ENCODE results near the gene MCF2L2.

MCF2L2 gene

DNA sequence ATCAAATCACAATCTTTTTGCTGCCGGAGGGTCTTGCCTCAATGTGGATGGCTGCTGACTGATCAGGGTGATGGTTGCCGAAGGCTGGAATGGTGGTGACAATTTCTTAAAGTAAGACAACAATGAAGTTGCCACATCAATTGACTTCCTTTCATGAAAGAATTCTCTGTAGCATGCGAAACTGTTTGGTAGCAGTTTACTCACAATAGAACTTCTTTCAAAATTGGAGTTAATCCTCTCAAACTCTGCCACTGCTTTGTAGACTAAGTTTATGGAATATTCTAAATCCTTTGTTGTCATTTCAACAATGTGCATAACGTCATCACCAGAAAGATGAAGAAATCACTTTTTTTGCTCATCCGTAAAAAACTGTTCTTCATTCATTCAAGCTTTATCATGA is 109.5 kb downstream of the MCF2L2 start:
- no peak for DNase-seq

DNA sequence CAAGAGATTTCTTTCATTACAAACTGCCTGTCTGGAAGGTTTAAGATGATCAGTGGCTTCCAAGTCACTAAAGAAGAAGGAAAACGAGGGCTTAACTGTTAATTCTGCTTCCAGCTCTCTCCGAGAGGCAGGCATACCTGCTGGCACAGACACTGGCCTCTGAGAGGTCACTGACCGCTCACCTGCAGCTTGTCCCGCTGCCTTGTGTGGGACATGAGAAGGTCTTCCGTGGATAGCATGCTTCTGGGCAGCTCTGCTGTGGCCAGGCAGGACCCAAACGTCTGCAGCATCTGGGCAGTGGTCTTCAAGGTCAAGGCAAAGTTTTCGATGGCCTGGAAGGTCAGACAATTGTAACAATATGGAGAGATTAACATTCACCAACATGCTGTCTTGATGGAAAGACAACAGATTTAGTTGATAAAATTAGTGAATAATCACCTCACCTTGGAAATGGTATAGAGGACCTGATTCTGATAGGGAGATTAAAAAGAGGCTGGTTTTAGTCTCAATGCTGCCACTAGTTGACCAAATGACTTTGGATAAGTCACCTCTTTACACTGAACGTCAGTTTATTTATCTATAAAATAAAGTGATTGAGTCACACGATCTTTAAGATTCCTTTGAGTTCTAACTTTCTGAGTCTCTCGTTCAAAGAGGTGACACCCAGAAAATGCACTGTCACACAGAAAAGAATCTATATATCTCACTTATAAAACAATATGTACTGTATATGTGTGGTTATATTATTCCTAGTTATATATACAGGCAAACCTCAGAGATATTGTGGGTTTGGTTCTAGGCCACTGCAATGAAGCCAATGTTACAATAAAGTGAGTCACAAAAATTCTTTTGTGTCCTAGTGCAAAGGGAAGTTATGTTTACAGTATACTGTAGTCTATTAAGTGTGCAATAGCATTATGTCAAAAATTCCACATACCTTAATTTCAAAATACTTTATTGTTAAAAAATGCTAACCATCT is 110.2 kb downstream of the MCF2L2 start:
- no peak for DNase-seq

DNA sequence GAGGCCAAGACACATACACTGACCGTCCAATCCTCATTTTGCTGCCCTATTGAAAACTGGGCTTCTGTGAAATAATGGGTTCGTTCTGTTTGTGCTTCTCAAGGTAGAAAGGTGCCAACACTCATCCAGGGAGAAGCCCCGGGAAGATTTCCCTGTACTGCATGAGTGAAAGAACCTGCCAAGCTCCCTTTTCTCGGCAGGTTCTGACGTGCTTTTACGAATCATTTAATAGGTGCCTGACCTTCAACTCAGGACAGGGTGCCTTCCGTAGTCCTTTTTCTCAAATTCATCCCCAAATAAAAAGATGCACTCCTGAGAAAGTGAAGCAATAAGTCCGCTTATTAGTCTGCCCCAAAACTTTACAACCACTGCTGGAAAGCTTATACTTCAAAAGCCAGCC is 111.1 kb downstream of the MCF2L2 start:
- DNase-seq: no peak

DNA sequence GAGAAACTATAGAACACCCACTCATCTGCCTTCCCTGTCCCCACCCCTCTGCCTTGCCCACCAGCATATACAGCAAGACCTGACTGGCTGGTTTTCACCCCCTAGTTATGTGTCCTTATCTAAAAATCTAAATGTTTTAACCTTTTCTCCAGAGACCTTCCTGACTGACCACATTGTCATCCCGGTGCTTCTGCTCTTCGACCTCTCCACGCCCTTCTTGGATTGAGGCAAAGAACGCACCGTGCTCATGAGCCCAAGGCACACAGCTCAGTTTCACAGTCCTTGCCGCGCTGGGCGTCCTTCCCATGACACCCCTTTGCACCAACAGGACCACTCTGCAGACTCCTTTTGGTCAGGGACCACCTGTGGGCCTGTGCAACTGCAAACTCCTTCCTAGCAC is 112.7 kb downstream of the MCF2L2 start:
- DNase-seq: no peak

DNA sequence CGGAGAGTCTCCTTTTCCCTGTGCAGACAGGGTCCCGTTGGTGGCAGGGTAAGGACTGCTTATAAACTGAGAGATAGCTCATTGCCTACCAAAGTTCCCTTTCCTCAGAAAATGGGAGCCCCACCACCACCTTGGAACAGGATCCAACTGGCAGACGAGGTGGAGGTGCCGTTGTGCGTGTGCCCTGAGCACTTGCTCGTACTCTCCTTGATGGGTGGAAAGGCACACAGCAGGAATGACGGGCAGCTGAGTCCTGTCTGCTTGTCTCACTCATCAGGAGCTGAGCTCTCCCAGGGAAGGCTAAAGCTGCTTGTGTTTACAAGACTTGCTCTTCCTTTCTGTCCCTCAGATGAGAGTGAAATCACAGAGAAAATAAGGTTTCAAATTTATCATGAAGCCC is 114.7 kb downstream of the MCF2L2 start:
- no peak for DNase-seq

DNA sequence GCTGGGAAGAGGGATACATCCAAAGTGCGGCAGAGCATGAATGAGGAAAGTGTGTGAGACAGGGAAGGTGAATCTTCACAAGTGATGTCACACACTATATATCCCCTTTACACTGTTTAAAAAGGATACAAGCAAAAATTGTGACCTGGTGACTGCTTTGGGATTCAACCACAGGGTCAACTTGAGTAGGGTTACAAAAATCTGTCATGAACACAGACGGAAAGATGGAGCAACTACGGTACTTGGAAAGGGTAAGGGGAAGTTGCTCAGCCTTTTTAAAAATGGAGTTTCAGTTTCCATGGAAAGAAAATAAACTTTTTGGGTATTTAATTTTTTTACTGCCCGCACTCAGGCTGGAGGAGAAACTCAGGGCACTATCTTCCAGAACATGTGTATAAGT is 115.1 kb downstream of the MCF2L2 start:
- no peak for DNase-seq

DNA sequence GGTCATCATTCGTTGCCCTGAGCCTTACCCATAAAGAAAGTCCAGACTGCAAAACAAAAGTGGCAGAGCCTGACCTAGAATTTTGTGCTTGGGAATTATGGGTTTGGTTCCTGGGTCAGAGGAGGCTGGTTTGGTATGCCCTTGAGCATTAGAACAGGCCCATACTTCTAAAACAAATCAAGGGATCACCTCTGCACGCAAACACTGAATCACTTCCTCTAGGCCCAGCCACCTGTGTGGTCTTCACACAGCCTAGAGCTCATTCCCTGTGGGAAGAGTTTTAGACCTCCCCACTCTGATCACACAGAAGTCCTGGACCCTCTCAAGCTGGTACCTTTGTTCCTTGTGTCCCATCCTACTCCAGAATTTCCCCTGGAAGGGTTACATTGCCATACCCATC is 116.0 kb downstream of the MCF2L2 start:
- no peak for DNase-seq

DNA sequence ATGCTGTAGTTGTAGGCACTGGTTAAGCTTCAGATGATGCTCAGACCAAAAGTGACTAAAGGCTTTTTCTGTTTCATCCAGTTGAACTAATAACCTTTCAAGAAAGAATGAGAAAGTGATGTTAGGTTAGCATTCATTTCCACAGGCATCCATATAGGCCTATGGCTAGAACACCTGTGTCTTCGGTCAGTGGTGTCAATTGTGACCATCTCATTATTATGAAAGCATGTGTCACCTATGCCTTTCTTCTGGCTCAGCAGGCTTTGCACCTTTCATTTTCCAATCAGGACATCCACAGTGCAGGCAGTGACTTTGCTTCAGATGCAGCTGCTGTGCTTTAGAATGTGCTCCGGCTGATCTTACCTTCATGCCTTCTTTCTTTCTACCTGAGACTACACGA is 117.5 kb downstream of the MCF2L2 start:
- no peak for DNase-seq

DNA sequence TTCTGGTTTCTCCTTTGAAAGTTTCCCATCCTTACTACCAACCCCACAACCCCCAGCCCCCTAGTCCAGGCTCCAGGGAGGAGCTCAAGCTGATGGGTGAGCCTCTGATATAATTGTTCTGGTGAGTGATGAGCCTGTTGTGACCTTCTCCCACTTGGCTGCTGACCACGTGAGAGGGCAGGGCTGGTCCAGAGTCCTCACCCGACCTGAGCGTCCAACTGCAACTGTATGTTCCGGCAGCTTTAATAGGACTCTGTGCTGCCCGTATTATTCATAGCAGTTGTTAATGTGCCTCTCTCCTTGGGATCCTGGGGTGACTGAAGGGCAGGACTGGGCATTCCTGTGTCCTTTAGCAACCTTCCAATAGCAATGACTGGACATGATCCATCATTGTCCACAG is 119.1 kb downstream of the MCF2L2 start:
- DNase-seq: no peak

DNA sequence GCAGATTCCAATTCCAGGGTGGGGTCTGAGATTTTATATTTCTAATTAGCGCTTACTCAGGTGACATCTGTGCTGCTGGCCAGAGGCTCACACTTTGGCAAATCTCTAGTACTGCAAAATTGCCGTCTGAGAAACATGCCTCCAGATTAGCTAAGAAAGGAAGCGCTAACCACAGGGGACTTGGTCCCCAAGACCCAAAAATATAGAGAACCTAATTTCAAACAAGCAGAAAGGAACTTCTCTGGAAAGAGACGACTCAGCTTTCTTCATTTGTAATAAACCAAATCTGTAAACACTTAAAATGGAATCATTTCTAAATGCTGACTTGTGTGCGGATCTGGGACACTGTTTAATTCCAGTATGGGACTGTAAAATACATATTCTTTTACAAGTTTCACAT is 119.7 kb downstream of the MCF2L2 start:
- DNase-seq: no peak

DNA sequence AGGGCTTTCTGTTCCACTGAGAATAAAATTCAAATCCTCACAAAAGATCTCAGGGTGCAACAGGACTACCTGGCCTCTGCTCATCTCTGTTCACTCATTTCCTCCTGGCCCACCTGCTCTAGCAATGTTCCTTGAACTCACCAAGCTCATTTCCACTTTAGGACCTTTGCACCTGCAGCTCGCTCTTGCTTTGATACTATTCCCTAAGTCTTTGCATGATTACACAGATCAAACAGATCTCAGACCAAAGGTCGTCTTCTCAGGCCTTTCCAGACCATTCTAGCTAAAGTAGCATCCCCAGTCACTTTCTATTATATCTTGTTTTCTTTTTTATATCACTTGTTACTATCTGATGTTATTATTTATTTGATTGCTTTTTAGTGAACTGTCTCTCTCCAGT is 120.7 kb downstream of the MCF2L2 start:
- no peak for DNase-seq

DNA sequence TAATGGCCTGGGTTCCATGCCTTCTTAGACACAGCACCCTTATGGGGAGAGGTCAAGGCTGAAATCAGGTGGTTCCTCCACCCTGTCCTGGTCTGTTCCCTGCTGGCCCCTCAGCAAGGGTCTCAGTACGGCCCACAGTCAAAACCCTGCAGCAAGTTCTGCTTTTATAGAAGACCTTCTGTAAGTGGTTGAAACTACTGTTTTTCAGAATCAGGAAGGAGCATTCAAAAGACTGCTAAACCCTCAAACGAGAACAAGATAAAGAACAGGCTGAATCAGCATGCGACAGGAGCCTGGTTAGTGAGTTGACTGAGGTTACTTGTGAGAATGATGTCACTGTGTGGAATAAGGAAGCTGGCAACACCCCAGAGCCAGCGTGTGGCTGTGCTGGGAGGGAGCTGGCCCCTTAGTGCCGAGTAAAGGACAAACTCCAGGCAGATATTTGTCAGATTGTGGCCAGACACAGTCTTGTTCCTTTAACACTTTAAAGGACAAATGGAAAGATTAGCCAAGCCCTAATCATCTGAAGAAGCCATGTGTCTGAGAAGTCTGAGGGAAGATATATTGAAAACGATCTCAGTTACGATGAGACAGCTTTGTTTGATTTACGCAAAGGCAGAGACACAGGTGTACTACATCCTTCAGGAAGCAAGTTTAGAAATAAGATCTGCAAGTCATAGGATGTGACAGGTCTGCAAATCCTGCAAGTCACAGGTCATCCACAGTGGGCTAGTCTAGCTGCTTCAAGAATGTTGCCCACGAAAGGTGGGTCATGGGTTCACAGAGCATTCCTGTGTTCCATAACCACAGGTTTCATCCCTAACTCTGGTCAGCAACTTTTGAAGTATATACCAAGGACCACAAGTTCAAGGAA is 121.4 kb downstream of the MCF2L2 start:
- DNase-seq: no peak

DNA sequence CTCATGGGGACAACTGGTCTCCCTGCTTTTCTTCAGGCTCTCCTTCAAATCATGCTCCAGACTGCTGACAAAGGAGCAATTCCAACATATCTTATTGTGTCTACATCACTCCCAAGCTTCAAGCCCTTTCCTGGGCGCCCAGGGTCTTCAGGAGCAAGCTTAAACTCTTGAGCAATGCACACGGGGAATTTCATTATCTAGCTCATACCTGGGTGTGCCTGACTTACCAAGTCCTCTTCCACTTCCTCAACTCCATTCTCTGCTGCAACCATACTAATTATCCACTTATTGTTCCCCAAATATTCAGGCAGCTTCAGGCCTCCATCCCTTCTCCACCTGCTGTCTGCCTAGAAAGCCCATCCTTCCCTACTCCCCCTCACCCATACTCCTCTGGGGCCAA is 124.7 kb downstream of the MCF2L2 start:
- DNase-seq: no peak

DNA sequence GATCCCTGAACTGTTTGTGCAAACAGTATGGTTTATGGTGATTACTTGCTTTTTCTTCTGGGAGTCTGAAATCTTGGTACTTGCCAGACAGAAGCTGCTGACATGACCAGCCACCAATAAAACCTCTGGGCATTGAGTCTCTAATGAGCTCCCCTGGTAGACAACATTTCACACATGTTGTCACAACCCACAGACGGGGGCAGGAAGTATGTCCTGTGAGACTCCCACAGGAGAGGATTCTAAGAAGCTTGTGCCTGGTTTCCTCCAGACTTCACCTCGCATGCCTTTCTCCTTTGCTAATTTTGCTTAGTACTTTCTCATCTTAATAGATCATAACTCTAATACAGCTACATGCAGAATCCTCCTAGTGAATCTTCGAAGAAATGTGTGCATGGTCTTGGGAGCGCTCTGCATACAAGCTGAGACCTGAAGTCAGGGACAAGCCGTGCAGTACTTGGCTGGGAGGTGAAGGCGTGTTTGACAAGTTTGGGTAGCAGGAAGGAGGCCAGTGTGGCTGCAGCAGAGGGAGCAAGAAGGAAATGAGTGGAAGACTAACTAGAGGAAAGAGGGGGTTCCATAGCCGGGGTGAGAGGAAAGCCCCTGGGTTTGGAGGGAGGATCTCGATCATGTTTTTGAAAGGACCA is 126.4 kb downstream of the MCF2L2 start:
- no peak for DNase-seq

DNA sequence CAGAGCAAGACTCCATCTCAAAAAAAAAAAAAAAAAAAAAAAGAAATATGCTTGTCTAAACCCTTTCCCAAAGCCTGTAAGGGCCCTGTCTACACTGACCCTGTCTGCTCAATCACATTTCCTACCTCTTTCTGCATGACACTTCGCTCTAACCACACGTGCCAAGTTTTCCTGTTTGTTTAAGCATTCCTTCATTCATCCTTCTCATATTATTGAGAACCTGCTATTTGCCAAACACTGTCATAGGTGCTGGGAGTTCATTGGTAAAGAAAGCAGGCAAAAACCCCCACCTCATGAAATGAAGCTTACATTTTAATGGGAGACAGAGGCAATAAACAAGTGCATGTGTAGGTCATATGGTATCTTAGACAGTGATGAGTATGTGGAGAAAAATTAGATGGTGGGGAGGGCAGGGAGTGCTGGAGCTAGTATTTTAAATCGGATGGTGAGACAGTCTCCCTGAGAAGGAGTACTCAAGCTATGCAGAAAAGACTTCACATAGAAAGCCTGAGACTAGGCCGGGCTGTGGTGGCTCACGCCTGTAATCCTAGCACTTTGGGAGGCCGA is 127.3 kb downstream of the MCF2L2 start:
- DNase-seq: no peak

DNA sequence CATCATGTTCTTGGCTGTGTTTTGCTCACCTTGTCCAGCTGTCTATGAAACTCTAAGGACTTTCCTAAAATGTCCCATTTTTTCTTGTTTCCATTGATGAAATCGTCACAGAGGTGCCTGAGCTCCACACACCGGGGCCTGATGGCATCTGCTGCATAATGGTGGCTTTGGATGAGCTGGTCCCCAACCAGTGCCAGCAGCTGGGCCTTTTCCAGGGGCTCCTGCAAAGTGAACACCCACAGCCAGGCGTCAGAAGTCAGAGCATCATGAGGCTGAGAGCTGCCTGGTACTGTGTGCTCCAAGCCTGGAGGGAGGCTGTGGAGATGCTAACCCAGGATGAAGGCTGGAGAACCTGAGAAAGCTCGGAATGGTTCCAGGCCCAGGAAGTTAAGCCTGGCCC is 128.4 kb downstream of the MCF2L2 start:
- no peak for DNase-seq

DNA sequence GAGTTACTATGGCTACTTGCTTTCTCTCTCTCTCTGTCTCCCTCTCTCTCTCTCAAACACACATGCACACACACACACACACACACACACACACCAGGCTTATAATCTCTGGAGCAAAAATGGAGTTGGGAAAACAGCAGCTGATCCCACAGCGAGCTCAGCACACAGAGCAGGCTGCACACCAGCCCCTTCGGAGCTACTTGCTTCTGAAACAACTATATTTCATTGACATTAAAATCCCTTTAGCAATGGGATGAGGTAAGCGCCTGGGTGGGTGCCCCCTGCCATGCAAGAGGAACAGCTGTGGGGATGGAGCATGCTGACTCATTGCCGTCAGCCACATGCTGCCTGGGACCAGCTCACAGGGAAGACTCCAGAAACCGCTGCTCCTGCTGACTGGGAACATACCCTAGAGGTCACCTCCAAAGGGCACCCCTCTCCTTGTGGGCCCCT is 129.7 kb downstream of the MCF2L2 start:
- DNase-seq: no peak

DNA sequence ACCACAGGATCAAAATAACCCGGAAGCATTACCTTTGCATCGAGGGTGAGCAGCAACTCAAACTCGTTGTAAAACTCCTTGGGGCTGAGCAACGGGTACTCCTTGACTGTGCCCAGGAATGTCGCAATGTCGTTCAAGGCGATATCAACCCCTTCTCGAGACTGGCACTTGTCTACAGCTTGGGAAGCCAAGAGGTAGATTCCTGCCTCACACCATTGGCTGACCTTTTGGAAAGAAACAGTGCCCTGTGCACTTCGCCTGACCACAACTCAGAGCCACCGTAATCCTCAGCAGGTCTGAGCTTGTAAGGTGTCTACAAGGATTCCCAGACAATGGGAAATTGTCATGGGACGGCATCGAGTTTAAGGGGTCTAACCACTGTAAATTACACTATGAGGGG is 131.5 kb downstream of the MCF2L2 start:
- DNase-seq: no peak

DNA sequence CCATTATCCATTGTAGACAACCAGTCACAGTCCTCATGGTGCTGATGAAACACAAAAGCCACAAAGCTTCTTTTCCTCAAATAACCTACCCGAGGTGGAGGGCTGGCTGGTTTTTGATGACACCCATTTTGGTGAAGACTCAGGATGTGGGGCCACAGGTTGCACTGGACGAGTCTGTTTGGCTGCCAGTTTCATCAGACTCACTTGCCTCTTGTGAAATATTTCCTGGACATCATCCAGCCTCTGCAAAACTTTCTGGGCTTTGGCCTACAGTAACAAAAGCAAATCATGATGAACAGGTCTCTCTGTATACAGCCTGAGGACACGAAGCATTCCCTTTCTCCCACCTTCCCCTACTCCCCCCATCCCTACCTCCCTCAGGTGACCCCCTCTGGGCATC is 133.2 kb downstream of the MCF2L2 start:
- no peak for DNase-seq

DNA sequence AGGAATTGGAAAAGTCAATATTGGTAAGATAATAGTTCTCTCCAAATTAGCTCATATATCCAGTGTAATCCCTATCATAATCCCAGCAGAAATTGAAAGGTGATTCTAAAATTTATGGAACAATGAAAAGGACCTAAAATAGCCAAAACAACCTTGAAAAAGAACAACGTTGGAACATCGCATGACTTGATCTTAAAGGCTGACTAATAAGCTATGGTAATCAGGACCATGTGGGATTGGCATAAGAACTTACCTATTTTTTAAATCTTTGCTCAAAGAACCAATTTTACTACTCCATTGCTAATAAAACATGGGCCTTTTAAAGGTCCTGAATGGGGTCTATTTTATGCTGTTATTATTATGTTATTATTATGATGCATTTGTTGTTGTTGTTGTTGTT is 134.5 kb downstream of the MCF2L2 start:
- DNase-seq: no peak

DNA sequence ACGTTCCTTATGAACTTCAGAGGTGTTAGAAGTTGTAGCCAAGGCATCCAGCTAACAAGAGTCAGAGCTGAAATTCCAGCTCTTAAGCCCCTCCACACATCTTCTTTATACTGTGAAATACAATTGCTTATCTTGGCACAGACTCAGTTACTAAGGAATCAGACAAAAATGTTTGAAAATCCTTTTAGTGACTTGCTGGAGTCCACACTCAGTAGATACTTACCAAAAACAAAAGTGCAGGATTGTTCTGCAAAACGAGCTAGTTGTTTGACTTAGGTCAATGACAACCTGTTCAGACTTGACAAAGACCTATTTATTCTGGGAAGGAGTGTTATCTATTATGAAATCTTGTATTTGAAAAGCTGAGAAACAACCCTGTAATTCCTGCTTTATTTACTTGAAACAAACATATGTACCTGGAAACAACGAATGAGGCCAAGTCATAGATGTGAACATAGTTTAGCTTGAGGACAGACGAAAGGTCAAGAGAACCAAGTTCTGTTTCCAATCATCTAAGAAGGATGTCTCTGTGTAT is 136.9 kb downstream of the MCF2L2 start:
- DNase-seq: no peak

DNA sequence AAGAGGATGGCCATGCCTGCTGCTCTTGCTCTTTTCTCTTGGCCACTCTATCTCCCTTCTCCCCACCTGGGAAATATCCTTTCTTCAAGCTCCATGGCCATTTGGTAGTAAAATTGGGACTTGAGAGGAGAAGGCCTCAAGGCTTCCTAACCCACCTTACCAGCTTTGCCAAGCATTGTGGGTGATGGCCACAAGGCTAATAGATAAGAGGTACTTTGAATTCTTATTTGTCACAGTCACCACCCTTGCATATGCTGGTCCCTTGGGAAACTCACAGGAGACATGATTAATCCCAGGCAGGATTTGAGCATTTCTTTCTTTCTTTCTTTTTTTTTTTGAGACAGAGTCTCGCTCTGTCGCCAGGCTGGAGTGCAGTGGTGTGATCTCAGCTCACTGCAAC is 138.2 kb downstream of the MCF2L2 start:
- DNase-seq: no peak

DNA sequence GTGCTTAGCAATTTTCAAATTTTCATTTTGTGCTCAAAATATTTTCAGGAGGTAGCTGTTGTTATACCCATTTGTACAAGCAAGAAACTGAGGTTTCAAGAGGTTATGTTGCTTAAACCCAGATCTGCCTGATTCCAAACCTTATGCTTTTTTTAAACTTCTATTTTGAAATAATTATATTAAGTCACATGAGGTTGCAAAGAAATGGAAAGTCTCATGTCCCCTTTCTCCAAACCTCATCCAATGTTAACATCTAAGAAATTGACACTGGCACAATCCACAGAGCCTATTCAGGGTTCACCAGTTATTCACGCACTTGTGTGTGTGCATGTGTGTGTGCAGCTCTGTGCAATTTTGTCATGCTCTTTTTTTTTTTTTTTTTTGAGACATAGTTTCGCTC is 140.3 kb downstream of the MCF2L2 start:
- DNase-seq: no peak

All from NCI-H748 treated with DMSO at 0.1 percent for 48 hours (cell line).